H9 (cell line): ENCODE measurements around the gene NT5C. TPM values are rescaled to one million over a fixed set of nuclear protein-coding genes. Genes with fewer than 3 reads are reported as not detected.
"Not testable (repeated sequence)": the region's sequence is repeated elsewhere in the genome, so short reads cannot be mapped to it uniquely, and the experiment has no call there.

Experiments used
- DNase-seq: peaks from one replicate; pipeline ENCODE4 v3.0.0-alpha.2; 2017
- H2AFZ ChIP-seq: one replicate; pipeline ENCODE4 v1.6.1; 2013; ENCODE audit warnings: mild to moderate bottlenecking, low read length, control low read depth, moderate library complexity
- H2AK5ac ChIP-seq: 2 replicates; pipeline ENCODE4 v1.6.1; 2013; ENCODE audit warnings: low read length, control low read depth, mixed read lengths; ENCODE audit not compliant: insufficient read length
- H2BK120ac ChIP-seq: one replicate; pipeline ENCODE4 v1.6.1; 2013; ENCODE audit warnings: low read depth, mild to moderate bottlenecking, low read length, control low read depth, inconsistent platforms; ENCODE audit not compliant: poor library complexity, severe bottlenecking
- H2BK12ac ChIP-seq: 2 replicates; pipeline ENCODE4 v1.6.1; 2013; ENCODE audit warnings: low read length, control low read depth, mixed read lengths, low read depth; ENCODE audit not compliant: insufficient read length
- H2BK15ac ChIP-seq: 2 replicates; pipeline ENCODE4 v1.6.1; 2013; ENCODE audit warnings: low read depth, low read length, control low read depth
- H2BK20ac ChIP-seq: one replicate; pipeline ENCODE4 v1.6.1; 2013; ENCODE audit warnings: low read depth, mild to moderate bottlenecking, low read length, control low read depth, inconsistent platforms; ENCODE audit not compliant: poor library complexity, severe bottlenecking
- H2BK5ac ChIP-seq: 2 replicates; pipeline ENCODE4 v1.6.1; 2013; ENCODE audit warnings: low read length, control low read depth, mixed read lengths; ENCODE audit not compliant: insufficient read length
- H3K14ac ChIP-seq: 2 replicates; pipeline ENCODE4 v1.6.1; 2013; ENCODE audit warnings: low read length, control low read depth; ENCODE audit not compliant: insufficient read depth
- H3K18ac ChIP-seq: 2 replicates; pipeline ENCODE4 v1.6.1; 2013; ENCODE audit warnings: low read depth, mild to moderate bottlenecking, mixed read lengths, low read length, control low read depth; ENCODE audit not compliant: insufficient read length
- H3K23ac ChIP-seq: 2 replicates; pipeline ENCODE4 v1.6.1; 2013; ENCODE audit warnings: low read length, control low read depth, mixed read lengths, low read depth; ENCODE audit not compliant: insufficient read length
- H3K23me2 ChIP-seq: 2 replicates; pipeline ENCODE4 v1.6.1; 2013; ENCODE audit warnings: low read depth, mild to moderate bottlenecking, mixed read lengths, low read length, control low read depth; ENCODE audit not compliant: insufficient read length, poor library complexity, severe bottlenecking
- H3K27ac ChIP-seq: 2 replicates; pipeline ENCODE4 v1.5.1; 2013; ENCODE audit warnings: low read length, control low read depth, mixed read lengths, low read depth; ENCODE audit not compliant: insufficient read length
- H3K27me3 ChIP-seq: 2 replicates; pipeline ENCODE4 v1.6.1; 2013; ENCODE audit warnings: low read length, control low read depth, inconsistent platforms; ENCODE audit not compliant: insufficient read depth
- H3K4ac ChIP-seq: 2 replicates; pipeline ENCODE4 v1.6.1; 2013; ENCODE audit warnings: low read depth, mild to moderate bottlenecking, control low read depth, inconsistent platforms, low read length, moderate library complexity
- H3K4me1 ChIP-seq: 2 replicates; pipeline ENCODE4 v1.6.1; 2013; ENCODE audit warnings: low read length, control low read depth, inconsistent platforms; ENCODE audit not compliant: insufficient read depth
- H3K4me2 ChIP-seq: 2 replicates; pipeline ENCODE4 v1.6.1; 2013; ENCODE audit warnings: low read length, control low read depth, mixed read lengths; ENCODE audit not compliant: insufficient read length, insufficient read depth
- H3K56ac ChIP-seq: 2 replicates; pipeline ENCODE4 v1.6.1; 2013; ENCODE audit warnings: low read depth, mild to moderate bottlenecking, mixed read lengths, low read length, control low read depth; ENCODE audit not compliant: insufficient read length
- H3K79me1 ChIP-seq: 2 replicates; pipeline ENCODE4 v1.6.1; 2013; ENCODE audit warnings: low read depth, mild to moderate bottlenecking, moderate library complexity, low read length, control low read depth, inconsistent platforms; ENCODE audit not compliant: insufficient read depth, poor library complexity, severe bottlenecking
- H3K79me2 ChIP-seq: 2 replicates; pipeline ENCODE4 v1.6.1; 2013; ENCODE audit warnings: low read length, control low read depth, inconsistent platforms; ENCODE audit not compliant: insufficient read depth
- H3K9ac ChIP-seq: 2 replicates; pipeline ENCODE4 v1.6.1; 2013; ENCODE audit warnings: low read length, control low read depth, mixed read lengths; ENCODE audit not compliant: insufficient read length; ENCODE audit errors: extremely low read depth
- H3K9me3 ChIP-seq: one replicate; pipeline ENCODE4 v1.6.1; 2013; ENCODE audit warnings: low read depth, low read length, inconsistent platforms; ENCODE audit not compliant: control insufficient read depth
- H3T11ph ChIP-seq: one replicate; pipeline ENCODE4 v1.6.1; 2013; ENCODE audit warnings: mild to moderate bottlenecking, low read length, control low read depth, inconsistent platforms
- H4K20me1 ChIP-seq: one replicate; pipeline ENCODE4 v1.6.1; 2013; ENCODE audit not compliant: control insufficient read depth, insufficient read length, insufficient read depth
- H4K5ac ChIP-seq: 2 replicates; pipeline ENCODE4 v1.6.1; 2013; ENCODE audit warnings: low read depth, mild to moderate bottlenecking, mixed read lengths, low read length, control low read depth; ENCODE audit not compliant: insufficient read length
- H4K8ac ChIP-seq: replicated peaks from 2 replicates; pipeline ENCODE4 v1.6.1; 2013; ENCODE audit warnings: low read length, control low read depth, mixed read lengths, low read depth; ENCODE audit not compliant: insufficient read length
- H4K91ac ChIP-seq: 2 replicates; pipeline ENCODE4 v1.6.1; 2013; ENCODE audit warnings: low read depth, mild to moderate bottlenecking, moderate library complexity, mixed read lengths, low read length, control low read depth; ENCODE audit not compliant: insufficient read length
- H3K27ac Mint-ChIP-seq, 3 experiments: 2 replicates in 2 of 3; 3 replicates in 1 of 3; pipeline ENCODE4 v1.8.0; 2020 to 2021; ENCODE audit warnings: mixed read lengths in 3 of 3, mild to moderate bottlenecking in 1 of 3, moderate library complexity in 1 of 3
- H3K27me3 Mint-ChIP-seq: 2 replicates; pipeline ENCODE4 v1.8.0; 2021; ENCODE audit warnings: low read depth, mild to moderate bottlenecking, moderate library complexity, mixed read lengths
- H3K36me3 Mint-ChIP-seq, 3 experiments: 2 replicates in 2 of 3; 3 replicates in 1 of 3; pipeline ENCODE4 v1.8.0; 2020 to 2021; ENCODE audit warnings: low read depth in 3 of 3, mixed read lengths in 3 of 3; ENCODE audit not compliant: insufficient read depth in 1 of 3
- H3K4me1 Mint-ChIP-seq, 2 experiments: 2 replicates each; pipeline ENCODE4 v1.8.0; 2020; ENCODE audit warnings: mixed read lengths in 2 of 2
- H3K4me3 Mint-ChIP-seq, 2 experiments: 2 replicates in 1 of 2; 3 replicates in 1 of 2; pipeline ENCODE4 v1.8.0; 2020 to 2021; ENCODE audit warnings: mild to moderate bottlenecking in 2 of 2, mixed read lengths in 2 of 2, moderate library complexity in 1 of 2
- H3K9me3 Mint-ChIP-seq, 2 experiments: 2 replicates in 1 of 2; 3 replicates in 1 of 2; pipeline ENCODE4 v1.8.0; 2020; ENCODE audit warnings: mild to moderate bottlenecking in 2 of 2, mixed read lengths in 2 of 2, moderate library complexity in 1 of 2
- WGBS: extraction: QIAGEN DNeasy Blood & Tissue Kit; methylation state at CpG from one replicate; pipeline ENCODE4 v1.1.7; 2013; ENCODE audit warnings: missing lambda C conversion rate, low lambda C conversion rate, mixed read lengths; ENCODE audit not compliant: insufficient read length; ENCODE audit errors: extremely low coverage; 5-methylcytosine and 5-hydroxymethylcytosine counted together
- total RNA-seq: library from RNA; stranded (reverse); gene quantifications from 2 replicates; pipeline ENCODE4 v1.2.1, GENCODE V29; 2021
- TF ChIP-seq, protein P1 (sequence below): fragments of 200-600 bp; sonication (generic); conservative IDR thresholded peaks from 3 replicates; pipeline ENCODE4 v1.8.0; 2021; ENCODE audit warnings: antibody characterized with exemption, mild to moderate bottlenecking

The NT5C gene
- total RNA-seq, 1 experiment from 2014 or later: 77.7 TPM

DNA sequence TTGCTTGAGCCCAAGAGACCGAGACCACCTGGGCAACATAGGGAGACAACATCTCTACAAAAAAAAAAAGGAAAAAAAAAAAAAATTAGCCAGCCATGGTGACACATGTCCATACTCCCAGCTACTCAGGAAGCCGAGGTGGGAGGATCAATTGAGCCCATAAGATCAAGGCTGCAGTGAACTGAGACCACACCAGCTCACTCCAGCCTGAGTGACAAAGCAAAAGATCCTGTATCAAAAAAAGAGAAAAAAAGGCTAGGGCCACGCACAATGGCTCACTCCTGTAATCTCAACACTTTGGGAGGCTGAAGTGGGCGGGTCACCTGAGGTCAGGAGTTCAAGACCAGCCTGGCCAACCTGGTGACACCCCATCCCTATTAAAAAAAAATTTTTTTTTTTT lies 37.5 kb upstream of the NT5C start:
- H3K27me3 Mint-ChIP-seq: no peaks in the 10 kb centered on the region
- no CpG with 5 or more reads among the region's 4 CpGs for WGBS
- H3K79me2 ChIP-seq: peaks cover 2% of the 10 kb centered on the region; the same call in 1 of the 2 replicates
- H3K4me1 Mint-ChIP-seq: peaks cover 0 to 3% of the 10 kb centered on the region in 2 experiments; a peak in 2 of 4 replicates
- no peak overlapping the region for H4K8ac ChIP-seq
- no peak overlapping the region for H2BK120ac ChIP-seq
- no peaks in the 10 kb centered on the region for H3K4me1 ChIP-seq
- no peak overlapping the region for H3K4ac ChIP-seq
- no peak overlapping the region for H2BK15ac ChIP-seq
- H2BK5ac ChIP-seq: no peak overlapping the region
- no peak overlapping the region for H3K23ac ChIP-seq
- H3K9ac ChIP-seq: no peak overlapping the region
- no peak overlapping the region for H2AK5ac ChIP-seq
- H3K4me2 ChIP-seq: no peak overlapping the region
- no peak overlapping the region for H3K27ac Mint-ChIP-seq
- no peak overlapping the region for H2BK20ac ChIP-seq
- peaks cover 15% of the 10 kb centered on the region for H3K79me1 ChIP-seq
- no peak overlapping the region for H3K14ac ChIP-seq
- H3K36me3 Mint-ChIP-seq: peaks cover 31 to 71% (median 63%) of the 10 kb centered on the region in 3 experiments
- no peaks in the 10 kb centered on the region for H3K9me3 Mint-ChIP-seq
- no peaks in the 10 kb centered on the region for H3K9me3 ChIP-seq
- H3T11ph ChIP-seq: no peak overlapping the region
- no peak overlapping the region for H4K5ac ChIP-seq
- no peaks in the 10 kb centered on the region for H3K23me2 ChIP-seq
- H3K4me3 Mint-ChIP-seq: no peak overlapping the region
- TF ChIP-seq, protein P1, sequence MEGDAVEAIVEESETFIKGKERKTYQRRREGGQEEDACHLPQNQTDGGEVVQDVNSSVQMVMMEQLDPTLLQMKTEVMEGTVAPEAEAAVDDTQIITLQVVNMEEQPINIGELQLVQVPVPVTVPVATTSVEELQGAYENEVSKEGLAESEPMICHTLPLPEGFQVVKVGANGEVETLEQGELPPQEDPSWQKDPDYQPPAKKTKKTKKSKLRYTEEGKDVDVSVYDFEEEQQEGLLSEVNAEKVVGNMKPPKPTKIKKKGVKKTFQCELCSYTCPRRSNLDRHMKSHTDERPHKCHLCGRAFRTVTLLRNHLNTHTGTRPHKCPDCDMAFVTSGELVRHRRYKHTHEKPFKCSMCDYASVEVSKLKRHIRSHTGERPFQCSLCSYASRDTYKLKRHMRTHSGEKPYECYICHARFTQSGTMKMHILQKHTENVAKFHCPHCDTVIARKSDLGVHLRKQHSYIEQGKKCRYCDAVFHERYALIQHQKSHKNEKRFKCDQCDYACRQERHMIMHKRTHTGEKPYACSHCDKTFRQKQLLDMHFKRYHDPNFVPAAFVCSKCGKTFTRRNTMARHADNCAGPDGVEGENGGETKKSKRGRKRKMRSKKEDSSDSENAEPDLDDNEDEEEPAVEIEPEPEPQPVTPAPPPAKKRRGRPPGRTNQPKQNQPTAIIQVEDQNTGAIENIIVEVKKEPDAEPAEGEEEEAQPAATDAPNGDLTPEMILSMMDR: no peak
- no peak overlapping the region for H3K27ac ChIP-seq
- H2BK12ac ChIP-seq: no peak overlapping the region
- H3K56ac ChIP-seq: no peak overlapping the region
- no peaks in the 10 kb centered on the region for H4K20me1 ChIP-seq
- no peaks in the 10 kb centered on the region for H3K27me3 ChIP-seq
- H3K18ac ChIP-seq: no peak overlapping the region
- no peak overlapping the region for H4K91ac ChIP-seq
- no peak overlapping the region for H2AFZ ChIP-seq
- no peak for DNase-seq

DNA sequence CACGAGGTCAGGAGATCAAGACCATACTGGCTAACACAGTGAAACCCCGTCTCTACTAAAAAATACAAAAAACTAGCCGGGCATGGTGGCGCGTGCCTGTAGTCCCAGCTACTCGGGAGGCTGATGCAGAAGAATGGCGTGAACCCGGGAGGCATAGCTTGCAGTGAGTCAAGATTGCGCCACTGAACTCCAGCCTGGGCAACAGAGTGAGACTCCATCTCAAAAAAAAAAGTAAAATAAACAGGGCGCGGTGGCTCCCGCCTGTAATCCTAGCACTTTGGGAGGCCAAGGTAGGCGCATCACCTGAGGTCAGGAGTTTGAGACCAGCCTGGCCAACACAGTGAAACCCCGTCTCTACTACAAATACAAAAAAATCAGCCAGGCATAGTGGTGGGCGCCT lies 33.1 kb upstream of the NT5C start:
- not testable (repeated sequence) for H3K9ac ChIP-seq, H3K4me3 Mint-ChIP-seq, H3K9me3 Mint-ChIP-seq, H2BK15ac ChIP-seq, H3K27me3 Mint-ChIP-seq, H3K56ac ChIP-seq, H3T11ph ChIP-seq, H3K23ac ChIP-seq, H4K8ac ChIP-seq, H3K18ac ChIP-seq, H3K79me1 ChIP-seq, H3K4me1 ChIP-seq, H3K9me3 ChIP-seq, H2AK5ac ChIP-seq, H2AFZ ChIP-seq, H3K27ac Mint-ChIP-seq, H3K4ac ChIP-seq, H2BK20ac ChIP-seq, H3K27ac ChIP-seq, H3K23me2 ChIP-seq, H3K14ac ChIP-seq, H4K20me1 ChIP-seq, H3K27me3 ChIP-seq, H4K91ac ChIP-seq, H2BK12ac ChIP-seq, H4K5ac ChIP-seq, H3K79me2 ChIP-seq, H2BK120ac ChIP-seq, H3K4me2 ChIP-seq, H3K4me1 Mint-ChIP-seq, DNase-seq, H2BK5ac ChIP-seq
- no CpG with 5 or more reads among the region's 15 CpGs for WGBS
- H3K36me3 Mint-ChIP-seq: peaks cover 15 to 47% (median 37%) of the 10 kb centered on the region in 3 experiments; a peak in 6 of 7 replicates
